ENCODE measurements around the gene CGNL1.

The CGNL1 gene
- long read RNA-seq = 0 reads

- no peak within 1 kb of the TSS for H3K27ac ChIP-seq (replicated peaks)
- peak within 1 kb of the TSS; percentile 22; the same call in 1 of the 2 replicates for H3K4me3 ChIP-seq (replicated peaks; ENCODE audit: insufficient read depth, low read length)
- H3K27me3 ChIP-seq (ENCODE audit: insufficient read depth, poor library complexity, severe bottlenecking) = peaks cover 31% of the 10 kb centered on the region
- TF ChIP-seq SPI1 (IDR thresholded peaks at IDR 0.05; ENCODE audit: borderline replicate concordance, low read depth) = no peak
- no peak for DNase-seq (ENCODE audit: low read depth in 1 of 2, low spot score in 1 of 2)
These were observed at the start of gene CGNL1 for GRCh38 chr15:57375827-57376695. TSS of gene CGNL1 (plus strand) at chr15:57376505. CDS start at chr15:57438000, 61,495 bp downstream.

GRCh38 chr15:57327985-57328471 is 48.3 kb upstream of the CGNL1 start:
- DNase-seq (ENCODE audit: low read depth in 1 of 2, low spot score in 1 of 2) = no peak
- Histone ChIP-seq H3K27ac (replicated peaks) (no peak overlapping the region), H3K27me3 (ENCODE audit: insufficient read depth, poor library complexity, severe bottlenecking) (no peaks in the 10 kb centered on the region), H3K4me3 (replicated peaks; ENCODE audit: insufficient read depth, low read length) (no peak overlapping the region)
- TF ChIP-seq, protein P1, sequence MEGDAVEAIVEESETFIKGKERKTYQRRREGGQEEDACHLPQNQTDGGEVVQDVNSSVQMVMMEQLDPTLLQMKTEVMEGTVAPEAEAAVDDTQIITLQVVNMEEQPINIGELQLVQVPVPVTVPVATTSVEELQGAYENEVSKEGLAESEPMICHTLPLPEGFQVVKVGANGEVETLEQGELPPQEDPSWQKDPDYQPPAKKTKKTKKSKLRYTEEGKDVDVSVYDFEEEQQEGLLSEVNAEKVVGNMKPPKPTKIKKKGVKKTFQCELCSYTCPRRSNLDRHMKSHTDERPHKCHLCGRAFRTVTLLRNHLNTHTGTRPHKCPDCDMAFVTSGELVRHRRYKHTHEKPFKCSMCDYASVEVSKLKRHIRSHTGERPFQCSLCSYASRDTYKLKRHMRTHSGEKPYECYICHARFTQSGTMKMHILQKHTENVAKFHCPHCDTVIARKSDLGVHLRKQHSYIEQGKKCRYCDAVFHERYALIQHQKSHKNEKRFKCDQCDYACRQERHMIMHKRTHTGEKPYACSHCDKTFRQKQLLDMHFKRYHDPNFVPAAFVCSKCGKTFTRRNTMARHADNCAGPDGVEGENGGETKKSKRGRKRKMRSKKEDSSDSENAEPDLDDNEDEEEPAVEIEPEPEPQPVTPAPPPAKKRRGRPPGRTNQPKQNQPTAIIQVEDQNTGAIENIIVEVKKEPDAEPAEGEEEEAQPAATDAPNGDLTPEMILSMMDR (IDR thresholded peaks at IDR 0.05; ENCODE audit: insufficient read depth, low read length) = no peak
- TF ChIP-seq REST (IDR thresholded peaks at IDR 0.05; ENCODE audit: insufficient replicate concordance, low read depth) (no peak), POLR2AphosphoS5 (IDR thresholded peaks at IDR 0.05; ENCODE audit: low read depth) (no peak), SPI1 (IDR thresholded peaks at IDR 0.05; ENCODE audit: borderline replicate concordance, low read depth) (no peak), GABPA (IDR thresholded peaks at IDR 0.05; ENCODE audit: low read depth) (no peak)

DNA sequence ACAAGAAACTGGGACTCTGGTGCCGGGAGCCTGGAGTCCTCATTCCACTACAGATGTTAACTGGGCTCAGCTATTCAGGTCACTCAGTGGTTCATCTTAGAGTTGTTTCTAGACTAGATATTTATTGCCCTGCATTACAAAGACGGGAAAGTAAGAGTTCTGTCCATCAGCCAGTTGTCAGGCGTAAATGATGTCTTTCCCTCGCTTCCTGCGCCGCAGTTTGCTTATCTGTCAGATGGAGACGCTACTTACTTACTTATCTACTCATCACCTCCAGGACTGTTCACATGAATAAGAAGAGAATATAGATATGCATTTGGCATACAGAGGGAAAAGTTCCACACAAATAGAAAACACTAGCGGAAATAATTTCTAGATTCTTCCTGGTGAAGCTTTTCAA is 47.8 kb upstream of the CGNL1 start:
- TF ChIP-seq REST (IDR thresholded peaks at IDR 0.05; ENCODE audit: insufficient replicate concordance, low read depth) (no peak), GABPA (IDR thresholded peaks at IDR 0.05; ENCODE audit: low read depth) (no peak), SPI1 (IDR thresholded peaks at IDR 0.05; ENCODE audit: borderline replicate concordance, low read depth) (no peak), POLR2AphosphoS5 (IDR thresholded peaks at IDR 0.05; ENCODE audit: low read depth) (no peak)
- TF ChIP-seq, protein P1 (IDR thresholded peaks at IDR 0.05; ENCODE audit: insufficient read depth, low read length) = no peak
- H3K4me3 ChIP-seq (replicated peaks; ENCODE audit: insufficient read depth, low read length) = no peak overlapping the region
- no peak for DNase-seq (ENCODE audit: low read depth in 1 of 2, low spot score in 1 of 2)
- no peak overlapping the region for H3K27ac ChIP-seq (replicated peaks)
- no peaks in the 10 kb centered on the region for H3K27me3 ChIP-seq (ENCODE audit: insufficient read depth, poor library complexity, severe bottlenecking)

DNA sequence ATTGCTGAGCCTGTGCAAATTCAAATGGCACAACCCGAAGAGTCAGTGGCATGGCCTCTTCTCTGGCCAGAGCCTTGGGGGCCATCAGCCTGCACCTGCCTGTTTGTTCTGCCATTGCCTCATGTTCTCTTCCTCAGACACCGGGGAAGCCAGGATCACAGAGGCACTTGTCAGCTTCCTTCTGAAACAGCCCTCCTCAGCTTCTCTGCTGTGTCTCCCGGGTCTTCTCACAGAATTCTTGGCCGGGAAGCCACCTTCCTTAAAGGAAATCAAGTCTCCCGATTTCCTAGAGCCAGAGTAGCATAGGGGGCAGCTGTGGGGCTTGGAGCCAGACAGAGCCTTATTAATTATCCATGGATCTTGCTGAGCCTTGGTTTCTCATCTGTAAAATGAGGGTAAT is 47.4 kb upstream of the CGNL1 start:
- no peak for DNase-seq (ENCODE audit: low read depth in 1 of 2, low spot score in 1 of 2)
- H3K27ac ChIP-seq (replicated peaks) = no peak overlapping the region
- TF ChIP-seq, protein P1 (IDR thresholded peaks at IDR 0.05; ENCODE audit: insufficient read depth, low read length) = no peak
- TF ChIP-seq POLR2AphosphoS5 (IDR thresholded peaks at IDR 0.05; ENCODE audit: low read depth) (no peak), SPI1 (IDR thresholded peaks at IDR 0.05; ENCODE audit: borderline replicate concordance, low read depth) (no peak), GABPA (IDR thresholded peaks at IDR 0.05; ENCODE audit: low read depth) (no peak), REST (IDR thresholded peaks at IDR 0.05; ENCODE audit: insufficient replicate concordance, low read depth) (no peak)
- no peak overlapping the region for H3K4me3 ChIP-seq (replicated peaks; ENCODE audit: insufficient read depth, low read length)
- no peaks in the 10 kb centered on the region for H3K27me3 ChIP-seq (ENCODE audit: insufficient read depth, poor library complexity, severe bottlenecking)

Data from HL-60 (cell line).